ENCODE measurements around the gene ARHGAP42.

GRCh38 chr11:100691896-100692653 is 5.0 kb downstream of the ARHGAP42 start:
- TF ChIP-seq POLR2A (IDR thresholded peaks at IDR 0.05) (no peak), CTCF (IDR thresholded peaks at IDR 0.05) (no peak)

Data from stomach (tissue), 4 donors.